Activated CD4-positive, alpha-beta T cell treated with anti-CD3 and anti-CD28 coated beads, Interleukin-2, amount 10 ng/mL, durations not matched to agents 7 days and 5 days (primary cell): Measurements from ENCODE around the gene JPH2. TPM values are rescaled to one million over a fixed set of nuclear protein-coding genes. Genes with fewer than 3 reads are reported as not detected.
A peak's percentile ranks its signal among the peaks of the same experiment; 100 is the strongest.

Experiments
- CTCF ChIA-PET: fragments of 350-600 bp; sonication (Branson Sonifier 250); formaldehyde crosslinking; loops from one replicate; lab custom pipeline; 2021; ENCODE audit warnings: antibody characterized with exemption; lab: Charles Lee
- POLR2A ChIA-PET: fragments of 350-600 bp; sonication (Branson Sonifier 250); formaldehyde crosslinking; loops from one replicate; lab custom pipeline; 2021; ENCODE audit warnings: antibody characterized with exemption; lab: Charles Lee
- DNase-seq: peaks from one replicate; pipeline ENCODE4 v3.0.0-alpha.2; 2020
- H3K27ac Mint-ChIP-seq: one replicate; pipeline ENCODE4 v1.8.0; 2021; ENCODE audit warnings: mild to moderate bottlenecking, moderate library complexity, mixed read lengths
- H3K27me3 Mint-ChIP-seq: one replicate; pipeline ENCODE4 v1.8.0; 2021; ENCODE audit warnings: mixed read lengths
- H3K36me3 Mint-ChIP-seq: one replicate; pipeline ENCODE4 v1.8.0; 2021; ENCODE audit warnings: low read depth, mixed read lengths
- H3K4me1 Mint-ChIP-seq: one replicate; pipeline ENCODE4 v1.8.0; 2021; ENCODE audit warnings: mixed read lengths
- H3K4me3 Mint-ChIP-seq: one replicate; pipeline ENCODE4 v1.8.0; 2021; ENCODE audit warnings: mild to moderate bottlenecking, moderate library complexity, mixed read lengths
- H3K9me3 Mint-ChIP-seq: one replicate; pipeline ENCODE4 v1.8.0; 2021; ENCODE audit warnings: mixed read lengths
- total RNA-seq, 2 experiments: library from RNA; stranded (reverse); gene quantifications; one replicate each; pipeline ENCODE4 v1.2.3, GENCODE V29; 2021

JPH2 gene
- total RNA-seq, 2 experiments from 2014 or later, result not detected

DNA sequence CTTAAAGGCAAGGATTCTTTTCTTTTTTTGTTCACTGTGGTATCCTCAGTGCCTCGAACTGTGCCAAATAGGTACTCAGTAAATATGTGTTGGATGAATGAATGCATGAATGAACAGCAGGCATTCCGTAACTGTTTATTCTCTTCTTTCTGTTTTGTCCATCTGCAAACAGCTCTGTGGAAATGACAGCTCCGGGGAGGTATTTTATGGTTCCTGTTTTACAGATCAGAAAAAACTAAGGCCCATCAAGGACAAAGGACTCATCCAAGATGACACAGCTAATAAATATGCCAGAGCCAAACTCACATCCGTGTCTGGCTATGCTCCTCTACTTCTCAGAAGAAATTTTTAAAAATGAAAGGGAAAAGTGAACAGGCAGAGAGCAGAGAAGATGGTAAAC lies 21.0 kb downstream of the JPH2 start:
- ChIA-PET POLR2A (no interaction called here), CTCF (interaction anchor here (0.5 to 1.3 kb wide), 5 partner anchors 8 to 488 kb away, joined by 3 to 4 read pairs (median 3); no protein-coding TSS in a partner anchor)
- Mint-ChIP-seq H3K27me3 (peaks cover 44% of the 10 kb centered on the region), H3K4me3 (no peak overlapping the region), H3K4me1 (no peaks in the 10 kb centered on the region), H3K36me3 (no peaks in the 10 kb centered on the region), H3K27ac (no peak overlapping the region), H3K9me3 (no peaks in the 10 kb centered on the region)
- DNase-seq, result no peak

DNA sequence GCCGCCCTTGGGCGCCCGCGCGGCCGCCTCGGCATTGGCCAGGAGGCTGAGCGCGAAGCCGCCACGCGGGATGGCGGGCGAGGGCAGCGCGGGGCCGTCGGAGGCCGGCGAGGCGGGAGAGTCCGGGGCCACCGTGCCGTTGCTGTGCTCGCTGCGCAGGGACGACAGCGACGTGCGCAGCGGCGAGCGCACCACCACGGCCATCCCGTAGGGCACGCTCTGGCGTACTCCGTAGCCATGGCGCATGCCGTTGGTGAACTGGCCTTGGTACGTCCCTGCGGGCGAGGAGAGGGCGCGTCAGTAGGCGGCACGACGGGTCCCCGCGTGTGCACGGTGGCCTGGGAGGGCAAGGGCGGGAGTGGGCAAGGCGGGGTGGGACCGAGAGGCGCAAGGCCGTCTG lies 26.9 kb downstream of the JPH2 start:
- CTCF ChIA-PET, result interaction anchor here (1.2 kb wide), 1 partner anchor 30 kb away, joined by 4 read pairs; no protein-coding TSS in a partner anchor

GRCh38 chr20:44159711-44160110 lies 27.3 kb downstream of the JPH2 start:
- no peak for DNase-seq
- POLR2A ChIA-PET, result no interaction called here
- CTCF ChIA-PET, result no interaction called here
- Mint-ChIP-seq H3K4me1 (no peaks in the 10 kb centered on the region), H3K9me3 (no peaks in the 10 kb centered on the region), H3K27me3 (peaks cover 30% of the 10 kb centered on the region), H3K4me3 (no peak overlapping the region), H3K27ac (no peak overlapping the region), H3K36me3 (no peaks in the 10 kb centered on the region)

More for the DNA sequence above, 26.9 kb downstream of the JPH2 start:
- Mint-ChIP-seq H3K36me3 (no peaks in the 10 kb centered on the region), H3K27me3 (peaks cover 30% of the 10 kb centered on the region), H3K9me3 (no peaks in the 10 kb centered on the region), H3K27ac (no peak overlapping the region), H3K4me3 (no peak overlapping the region), H3K4me1 (no peaks in the 10 kb centered on the region)
- POLR2A ChIA-PET, result no interaction called here
- DNase-seq, result no peak

DNA sequence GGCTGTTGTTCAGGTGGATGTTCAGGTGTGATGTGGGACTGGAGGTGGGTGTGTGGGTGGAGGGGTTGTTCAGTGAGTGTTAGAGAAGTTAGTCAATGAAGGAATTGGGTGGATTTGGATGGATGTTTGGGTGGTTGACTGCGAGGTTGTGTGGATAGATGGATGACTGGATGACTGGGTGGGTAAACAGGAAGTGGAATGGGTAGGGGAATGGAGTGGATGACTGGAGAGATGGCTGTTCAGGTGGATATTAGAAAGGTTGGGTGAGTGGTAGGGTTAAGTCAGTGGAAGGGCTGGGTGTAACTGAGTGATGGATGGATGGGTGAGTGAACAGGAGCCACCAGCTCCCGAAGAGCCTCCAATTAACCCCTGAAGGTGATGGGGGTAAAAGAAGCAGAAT lies 27.9 kb downstream of the JPH2 start:
- DNase-seq, result no peak
- no peaks in the 10 kb centered on the region for H3K36me3 Mint-ChIP-seq
- H3K4me3 Mint-ChIP-seq, result no peak overlapping the region
- no peak overlapping the region for H3K27ac Mint-ChIP-seq
- ChIA-PET POLR2A (interaction anchor here (0.6 kb wide), 1 partner anchor 23 kb away, joined by 3 read pairs; no protein-coding TSS in a partner anchor), CTCF (no interaction called here)
- no peaks in the 10 kb centered on the region for H3K4me1 Mint-ChIP-seq
- no peaks in the 10 kb centered on the region for H3K9me3 Mint-ChIP-seq
- peaks cover 26% of the 10 kb centered on the region for H3K27me3 Mint-ChIP-seq

DNA sequence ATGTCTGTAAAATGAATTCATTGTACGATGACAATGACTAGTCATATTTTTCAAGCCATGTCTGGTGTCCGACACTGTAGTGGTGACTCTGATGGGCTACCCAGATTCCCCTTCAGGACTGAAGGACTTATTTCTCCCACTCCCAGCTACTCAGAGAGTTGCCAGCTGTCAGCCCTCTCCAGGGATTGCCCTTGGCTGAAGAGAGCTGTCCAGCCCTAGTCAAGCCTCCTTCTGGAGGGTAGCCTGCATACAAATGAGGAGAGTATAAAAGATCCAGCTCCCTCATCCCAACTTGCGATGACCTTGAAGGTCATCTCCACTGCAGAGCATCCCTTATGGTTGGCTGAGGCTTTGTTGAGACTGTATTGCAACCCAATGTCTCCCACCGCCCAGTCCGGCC lies 29.9 kb downstream of the JPH2 start:
- Mint-ChIP-seq H3K27me3 (peaks cover 19% of the 10 kb centered on the region), H3K4me1 (peaks cover 13% of the 10 kb centered on the region), H3K4me3 (no peak overlapping the region), H3K36me3 (no peaks in the 10 kb centered on the region), H3K27ac (no peak overlapping the region), H3K9me3 (peaks cover 2% of the 10 kb centered on the region)
- DNase-seq, result no peak
- POLR2A ChIA-PET, result no interaction called here
- CTCF ChIA-PET, result interaction anchor here (0.6 kb wide), 1 partner anchor 168 kb away, joined by 4 read pairs; no protein-coding TSS in a partner anchor

GRCh38 chr20:44154521-44155001 lies 32.4 kb downstream of the JPH2 start:
- H3K9me3 Mint-ChIP-seq, result peaks cover 2% of the 10 kb centered on the region
- CTCF ChIA-PET, result interaction anchor here (1.3 to 2.4 kb wide), 2 partner anchors 10 to 11 kb away, joined by 5 to 8 read pairs; no protein-coding TSS in a partner anchor
- DNase-seq, result no peak
- POLR2A ChIA-PET, result no interaction called here
- peaks cover 14% of the 10 kb centered on the region for H3K27me3 Mint-ChIP-seq
- no peak overlapping the region for H3K27ac Mint-ChIP-seq
- H3K36me3 Mint-ChIP-seq, result no peaks in the 10 kb centered on the region
- no peak overlapping the region for H3K4me3 Mint-ChIP-seq
- peaks cover 13% of the 10 kb centered on the region for H3K4me1 Mint-ChIP-seq

DNA sequence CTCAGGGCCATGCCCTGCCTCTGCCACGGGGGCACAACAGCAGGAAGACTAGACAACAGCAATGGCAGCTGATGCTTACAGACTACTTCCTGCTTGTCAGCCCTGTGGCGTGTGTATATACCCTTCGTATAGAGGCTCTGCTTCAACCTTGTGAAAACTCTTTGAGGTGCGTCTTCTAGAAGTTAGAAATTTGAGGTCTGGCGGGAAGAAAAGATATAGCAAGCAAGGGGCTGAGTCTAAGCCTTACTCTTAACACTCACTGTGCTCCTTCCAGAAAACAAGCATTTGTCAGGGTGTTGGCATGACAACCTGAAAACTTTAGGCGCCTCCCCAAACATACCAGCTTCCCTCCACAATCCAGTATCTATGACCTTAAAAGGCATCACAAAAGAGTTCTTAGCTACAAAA lies 33.3 kb downstream of the JPH2 start:
- Mint-ChIP-seq H3K27me3 (peaks cover 11% of the 10 kb centered on the region), H3K36me3 (no peaks in the 10 kb centered on the region), H3K9me3 (peaks cover 2% of the 10 kb centered on the region), H3K4me3 (no peak overlapping the region), H3K4me1 (peaks cover 13% of the 10 kb centered on the region), H3K27ac (peak overlapping the region; percentile 70)
- ChIA-PET CTCF (interaction anchor here (0.7 to 2.4 kb wide), 2 partner anchors 10 to 12 kb away, joined by 3 to 8 read pairs; no protein-coding TSS in a partner anchor), POLR2A (no interaction called here)
- peak; percentile 24 for DNase-seq

DNA sequence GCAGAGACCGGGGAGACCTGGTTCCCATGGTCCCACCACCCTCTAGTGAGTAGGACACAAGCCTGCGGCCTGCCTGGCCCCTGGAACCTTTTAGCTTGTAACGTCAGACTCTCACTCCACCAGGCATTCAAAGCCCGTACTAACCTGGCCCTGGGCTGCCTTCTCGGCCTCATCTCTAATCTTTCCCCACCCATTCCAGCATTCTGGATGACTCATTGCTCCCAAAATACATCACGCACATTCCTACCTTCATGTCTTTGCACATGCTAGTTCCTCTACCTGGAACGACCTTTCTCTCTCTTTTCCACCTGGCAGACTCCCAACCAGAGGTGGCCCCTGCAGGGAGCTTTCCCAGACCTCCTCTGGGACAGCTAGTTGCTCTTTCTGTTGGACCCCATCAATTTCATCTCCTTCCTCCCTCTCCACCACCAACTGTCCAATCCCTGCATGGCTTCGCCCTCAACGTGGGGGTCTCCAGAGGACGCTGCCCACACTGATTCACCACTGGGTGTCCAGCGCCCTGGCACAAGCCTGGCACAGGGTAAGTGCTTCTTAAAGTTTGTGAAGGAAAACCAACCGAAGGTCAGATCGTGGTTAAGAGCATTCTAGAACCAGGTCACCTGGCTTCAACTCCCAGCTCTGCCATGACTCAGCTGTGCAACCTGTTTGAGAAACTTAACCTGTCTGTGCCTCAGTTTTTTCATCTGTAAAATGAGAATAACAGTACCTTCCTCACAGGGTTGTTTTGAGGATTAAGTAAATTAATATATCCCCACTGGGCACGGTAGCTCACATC lies 35.2 kb downstream of the JPH2 start:
- Mint-ChIP-seq H3K4me3 (no peak overlapping the region), H3K27me3 (peaks cover 5% of the 10 kb centered on the region), H3K36me3 (no peaks in the 10 kb centered on the region), H3K4me1 (peaks cover 13% of the 10 kb centered on the region), H3K27ac (no peak overlapping the region), H3K9me3 (peaks cover 2% of the 10 kb centered on the region)
- POLR2A ChIA-PET, result interaction anchor here (0.6 kb wide), 1 partner anchor 71 kb away, joined by 5 read pairs; no protein-coding TSS in a partner anchor
- CTCF ChIA-PET, result interaction anchor here (0.6 kb wide), 1 partner anchor 400 kb away, joined by 4 read pairs; no protein-coding TSS in a partner anchor
- no peak for DNase-seq

DNA sequence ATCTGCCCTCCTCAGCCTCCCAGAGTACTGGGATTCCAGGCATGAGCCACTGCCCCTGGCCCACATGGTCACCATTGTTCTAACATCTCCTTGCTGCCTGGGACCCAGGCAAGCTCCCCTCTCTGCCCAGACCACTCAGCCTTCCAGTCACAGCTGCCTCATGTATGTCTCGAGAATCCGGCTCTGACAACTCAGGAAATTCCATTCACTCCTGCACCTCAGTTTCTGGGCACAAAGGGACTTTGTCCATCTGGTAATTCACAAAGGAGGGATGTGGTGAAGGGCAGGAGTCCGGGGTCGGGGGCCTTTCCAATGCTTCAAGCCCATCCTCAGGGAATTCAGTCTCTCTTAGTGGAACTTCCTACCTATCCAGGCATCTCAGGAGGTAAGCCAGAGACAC lies 40.7 kb downstream of the JPH2 start:
- Mint-ChIP-seq H3K27me3 (no peaks in the 10 kb centered on the region), H3K4me1 (no peaks in the 10 kb centered on the region), H3K4me3 (no peak overlapping the region), H3K36me3 (no peaks in the 10 kb centered on the region), H3K27ac (no peak overlapping the region), H3K9me3 (no peaks in the 10 kb centered on the region)
- ChIA-PET POLR2A (no interaction called here), CTCF (no interaction called here)
- no peak for DNase-seq

DNA sequence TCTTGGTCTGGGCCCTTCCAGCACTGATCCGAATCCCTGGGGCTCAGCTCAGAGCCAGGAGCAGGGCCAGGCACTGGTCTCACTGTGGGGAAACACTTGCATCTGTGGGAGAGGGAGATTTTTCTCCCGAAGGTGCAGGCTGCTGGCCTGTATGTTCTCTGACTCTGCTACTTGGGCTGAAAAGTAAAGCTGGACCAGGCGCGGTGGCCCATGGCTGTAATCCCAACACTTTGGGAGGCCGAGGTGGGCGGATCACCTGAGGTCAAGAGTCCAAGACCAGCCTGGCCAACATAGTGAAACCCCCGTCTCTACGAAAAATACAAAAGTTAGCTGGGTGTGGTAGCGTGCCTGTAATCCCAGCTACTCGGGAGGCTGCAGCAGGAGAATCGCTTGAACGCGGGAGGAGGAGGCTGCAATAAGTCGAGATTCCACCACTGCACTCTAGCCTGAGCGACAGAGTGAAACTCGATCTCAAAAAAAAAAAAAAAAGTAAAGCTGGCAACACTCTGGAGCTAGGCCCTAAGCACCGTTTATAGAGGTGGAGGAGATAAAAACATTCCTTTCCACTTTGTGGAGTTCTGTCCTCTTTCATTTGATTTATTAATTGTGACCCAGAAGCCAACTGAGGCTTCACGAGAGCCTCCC lies 41.7 kb downstream of the JPH2 start:
- Mint-ChIP-seq H3K4me3 (no peak overlapping the region), H3K27ac (no peak overlapping the region), H3K36me3 (no peaks in the 10 kb centered on the region), H3K4me1 (no peaks in the 10 kb centered on the region), H3K27me3 (no peaks in the 10 kb centered on the region), H3K9me3 (no peaks in the 10 kb centered on the region)
- DNase-seq, result no peak
- POLR2A ChIA-PET, result no interaction called here
- CTCF ChIA-PET, result interaction anchor here (0.7 kb wide), 1 partner anchor 18 kb away, joined by 3 read pairs; no protein-coding TSS in a partner anchor

DNA sequence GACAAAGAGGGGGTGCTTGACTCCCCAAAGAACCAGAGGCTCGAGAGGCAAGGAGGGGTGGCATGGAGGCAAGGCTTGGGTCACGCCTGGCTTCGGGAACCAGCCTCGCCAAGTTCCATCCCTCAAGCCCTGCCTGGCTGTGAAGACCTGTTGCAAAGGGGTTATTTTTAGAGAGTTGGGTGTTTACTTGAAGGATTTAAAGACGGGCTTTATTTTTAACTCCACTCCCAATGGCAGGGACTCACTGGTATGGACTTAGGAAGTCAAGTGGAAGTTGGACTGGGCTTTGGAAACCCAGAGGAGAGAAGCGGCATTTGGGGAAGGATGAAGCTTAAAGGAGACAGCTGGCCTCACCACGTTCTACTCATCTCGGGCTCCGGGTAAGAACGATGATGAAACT lies 43.1 kb downstream of the JPH2 start:
- H3K36me3 Mint-ChIP-seq, result no peaks in the 10 kb centered on the region
- no peaks in the 10 kb centered on the region for H3K4me1 Mint-ChIP-seq
- no peak overlapping the region for H3K27ac Mint-ChIP-seq
- H3K4me3 Mint-ChIP-seq, result no peak overlapping the region
- POLR2A ChIA-PET, result no interaction called here
- no peaks in the 10 kb centered on the region for H3K9me3 Mint-ChIP-seq
- CTCF ChIA-PET, result interaction anchor here (1.1 to 2.6 kb wide), 3 partner anchors 10 to 167 kb away, joined by 3 to 8 read pairs (median 3); partner anchors contain the start of gene FITM2
- peaks cover 6% of the 10 kb centered on the region for H3K27me3 Mint-ChIP-seq
- DNase-seq, result no peak

DNA sequence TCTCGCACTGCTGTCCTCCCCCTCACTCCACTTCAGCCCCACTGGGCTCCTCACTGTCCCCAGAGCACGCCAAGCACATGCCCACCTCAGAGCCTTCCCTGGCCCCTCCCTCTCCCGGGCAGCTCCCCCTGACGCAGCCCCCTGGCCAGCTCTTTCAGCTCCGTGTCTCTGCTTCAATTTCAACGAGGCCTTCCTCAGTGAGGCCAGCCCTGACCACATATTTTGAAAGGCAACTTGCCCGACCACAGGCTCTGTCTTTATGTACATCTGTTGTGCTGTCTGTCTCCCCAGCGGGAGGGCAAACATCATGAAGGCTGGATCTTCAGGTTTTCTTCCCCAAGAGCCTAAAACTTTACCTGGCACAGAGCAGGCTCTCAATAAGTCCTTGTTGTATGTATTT lies 44.6 kb downstream of the JPH2 start:
- Mint-ChIP-seq H3K9me3 (no peaks in the 10 kb centered on the region), H3K27ac (no peak overlapping the region), H3K4me3 (no peak overlapping the region), H3K4me1 (no peaks in the 10 kb centered on the region), H3K36me3 (no peaks in the 10 kb centered on the region), H3K27me3 (peaks cover 8% of the 10 kb centered on the region)
- CTCF ChIA-PET, result interaction anchor here (2.6 kb wide), 1 partner anchor 11 kb away, joined by 8 read pairs; no protein-coding TSS in a partner anchor
- POLR2A ChIA-PET, result no interaction called here
- DNase-seq, result no peak
